ENCODE data around the gene CCDC85B. TPM values are rescaled to one million over a fixed set of nuclear protein-coding genes. Genes with fewer than 3 reads are reported as not detected.

The CCDC85B gene
- total and polyA plus RNA-seq, 2 of the 13 experiments (the other 11 are each of a cell fraction or from before 2014, with no cell fraction given), result 8.2 to 19.5 TPM

- in situ Hi-C loops (cut with HindIII; ENCODE audit: extremely low pct_ligation_motif_present, low pct_unique_long_range_greater_than_20kb) (loop anchor here (5.0 kb wide), 1 partner anchor 103 kb away; no protein-coding TSS in a partner anchor), intact Hi-C loops (cut with micrococcal nuclease; ENCODE audit: unreplicated experiment) (no loop called here)
- H3K4me2 ChIP-seq (ENCODE audit: low read depth, low read length), result no peak overlapping the region
- ATAC-seq, result no peak
- no peak overlapping the region for H3K4me3 ChIP-seq (replicated peaks in 1 of 3; ENCODE audit: insufficient read depth in 1 of 3, low read depth in 2 of 3, low read length in 3 of 3)
- H3K27ac ChIP-seq (ENCODE audit: extremely low read length, insufficient read depth, low read length), result no peak overlapping the region
- H2AFZ ChIP-seq (ENCODE audit: low read length), result no peak overlapping the region
- H4K20me1 ChIP-seq (ENCODE audit: insufficient read depth, low read length), result no peaks in the 10 kb centered on the region
- no peak for TF ChIP-seq ZBTB4 (CRISPR knock-in tag; IDR thresholded peaks at IDR 0.05; ENCODE audit: borderline replicate concordance)
- TF ChIP-seq SYNCRIP (IDR thresholded peaks at IDR 0.05; ENCODE audit: insufficient read depth, low read depth, low read length), result no peak
- TF ChIP-seq ZNF704 (CRISPR knock-in tag; IDR thresholded peaks at IDR 0.05; ENCODE audit: borderline replicate concordance), result no peak
- TF ChIP-seq REXO4 (CRISPR knock-in tag; IDR thresholded peaks at IDR 0.05; ENCODE audit: borderline replicate concordance), result no peak
- TF ChIP-seq ADNP (CRISPR knock-in tag; IDR thresholded peaks at IDR 0.05), result no peak
- TF ChIP-seq ZKSCAN8 (CRISPR knock-in tag; IDR thresholded peaks at IDR 0.05; ENCODE audit: borderline replicate concordance), result no peak
- no peak for TF ChIP-seq ZNF276 (CRISPR knock-in tag; IDR thresholded peaks at IDR 0.05; ENCODE audit: low read depth)
- ChIA-PET POLR2A (interaction anchor here (0.6 to 1.7 kb wide), 8 partner anchors 10 to 140 kb away, joined by 3 to 11 read pairs (median 3); partner anchors contain the start of genes CFL1, FOSL1 and MUS81), CTCF (ENCODE audit: low intra/inter-chr PET ratio, low total read pairs) (interaction anchor here (0.7 to 2.9 kb wide), 12 partner anchors 10 to 178 kb away, joined by 3 to 77 read pairs (median 5); partner anchors contain the start of genes FOSL1, KAT5, MUS81 and SART1)
- H3K36me3 ChIP-seq (replicated peaks in 1 of 2; ENCODE audit: control insufficient read depth in 1 of 2, insufficient read depth in 2 of 2, low read length in 2 of 2), result peaks cover 4 to 19% of the 10 kb centered on the region in 2 experiments; a peak in 4 of 5 replicates
- no peaks in the 10 kb centered on the region for H3K9me3 ChIP-seq (ENCODE audit: low read length)
- no TSS peak for BruUV-seq (replicated peaks)
- no peak for DNase-seq (ENCODE audit: low spot score)
- peaks cover 42% of the 10 kb centered on the region for H3K4me1 ChIP-seq (ENCODE audit: insufficient read depth, low read length)
- WGBS (ENCODE audit: low lambda C conversion rate), result 87% methylated on average over 14 of the region's 28 CpGs
- no peak for FAIRE-seq
- H3K79me2 ChIP-seq (ENCODE audit: insufficient read depth, low read length), result no peaks in the 10 kb centered on the region
- H3K9ac ChIP-seq (ENCODE audit: insufficient read depth, low read depth, low read length), result no peak overlapping the region
- H3K27me3 ChIP-seq (ENCODE audit: control insufficient read depth in 1 of 2, insufficient read depth in 2 of 2, low read length in 2 of 2), result no peaks in the 10 kb centered on the region; a peak in 1 of 5 replicates
Measured at GRCh38 chr11:65883786-65884715, 6.4 kb upstream of the CCDC85B start.

Measured in HepG2 (cell line).